ENCODE results near the gene RLN2.
"Not testable (repeated sequence)": the region's sequence is repeated elsewhere in the genome, so short reads cannot be mapped to it uniquely, and the experiment has no call there.

- TF ChIP-seq, protein P1, sequence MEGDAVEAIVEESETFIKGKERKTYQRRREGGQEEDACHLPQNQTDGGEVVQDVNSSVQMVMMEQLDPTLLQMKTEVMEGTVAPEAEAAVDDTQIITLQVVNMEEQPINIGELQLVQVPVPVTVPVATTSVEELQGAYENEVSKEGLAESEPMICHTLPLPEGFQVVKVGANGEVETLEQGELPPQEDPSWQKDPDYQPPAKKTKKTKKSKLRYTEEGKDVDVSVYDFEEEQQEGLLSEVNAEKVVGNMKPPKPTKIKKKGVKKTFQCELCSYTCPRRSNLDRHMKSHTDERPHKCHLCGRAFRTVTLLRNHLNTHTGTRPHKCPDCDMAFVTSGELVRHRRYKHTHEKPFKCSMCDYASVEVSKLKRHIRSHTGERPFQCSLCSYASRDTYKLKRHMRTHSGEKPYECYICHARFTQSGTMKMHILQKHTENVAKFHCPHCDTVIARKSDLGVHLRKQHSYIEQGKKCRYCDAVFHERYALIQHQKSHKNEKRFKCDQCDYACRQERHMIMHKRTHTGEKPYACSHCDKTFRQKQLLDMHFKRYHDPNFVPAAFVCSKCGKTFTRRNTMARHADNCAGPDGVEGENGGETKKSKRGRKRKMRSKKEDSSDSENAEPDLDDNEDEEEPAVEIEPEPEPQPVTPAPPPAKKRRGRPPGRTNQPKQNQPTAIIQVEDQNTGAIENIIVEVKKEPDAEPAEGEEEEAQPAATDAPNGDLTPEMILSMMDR (IDR thresholded peaks at IDR 0.05): not testable (repeated sequence)
- TF ChIP-seq POLR2A (IDR thresholded peaks at IDR 0.05): not testable (repeated sequence)
These were observed 11.9 kb upstream of the RLN2 start for GRCh38 chr9:5316406-5316805.
